Sigmoid colon (tissue), 7 donors: ENCODE data around the gene WASF2. TPM values are rescaled to one million over a fixed set of nuclear protein-coding genes. Genes with fewer than 3 reads are reported as not detected.
A peak's percentile ranks its signal among the peaks of the same experiment; 100 is the strongest.

ENCODE experiments used
- DNase-seq: peaks from one replicate; pipeline ENCODE4 v3.0.0-alpha.2; 2019
- H3K27ac ChIP-seq, 4 donors: fragments of 200-600 bp; sonication (generic); one replicate each; pipeline ENCODE4 v1.5.1; 2016 to 2019; ENCODE audit warnings: mild to moderate bottlenecking in 1 of 4
- H3K27me3 ChIP-seq, 3 donors: fragments of 200-600 bp; sonication (generic); one replicate each; pipeline ENCODE4 v1.5.1; 2019; ENCODE audit warnings: mild to moderate bottlenecking in 1 of 3
- H3K36me3 ChIP-seq, 4 donors: fragments of 200-600 bp; sonication (generic); one replicate each; pipeline ENCODE4 v1.5.1; 2016 to 2019
- H3K4me1 ChIP-seq, 4 donors: fragments of 200-600 bp; sonication (generic); one replicate each; pipeline ENCODE4 v1.5.1; 2017 to 2019
- H3K4me3 ChIP-seq, 4 donors: fragments of 200-600 bp; sonication (generic); one replicate each; pipeline ENCODE4 v1.5.1; 2017 to 2019; ENCODE audit warnings: mild to moderate bottlenecking in 2 of 4, moderate library complexity in 1 of 4
- H3K9me3 ChIP-seq, 4 donors: fragments of 200-600 bp in 3 of 4; sonication (generic) in 3 of 4; one replicate each; pipeline versions ENCODE4 v1.5.1 to v1.6.1; 2013 to 2019
- EP300 ChIP-seq, 4 donors: sonication (generic); formaldehyde crosslinking; IDR thresholded peaks; one replicate each; pipeline ENCODE4 v1.6.1; 2017; ENCODE audit warnings: antibody characterized with exemption in 4 of 4
- POLR2A ChIP-seq, 2 donors: fragments of 450-650 bp; IDR thresholded peaks; one replicate each; pipeline ENCODE4 v1.6.1; 2016; ENCODE audit warnings: antibody characterized with exemption in 2 of 2, mild to moderate bottlenecking in 2 of 2, moderate library complexity in 2 of 2
- POLR2AphosphoS5 ChIP-seq, 4 donors: sonication (generic); formaldehyde crosslinking; IDR thresholded peaks; one replicate each; pipeline ENCODE4 v1.6.1; 2017; ENCODE audit warnings: antibody characterized with exemption in 4 of 4
- WGBS, 2 donors: extraction: QIAGEN DNeasy Blood & Tissue Kit; methylation state at CpG; one replicate each; pipeline ENCODE4 v1.1.7; 2013; 5-methylcytosine and 5-hydroxymethylcytosine counted together
- intact Hi-C: fragments of 100-400 bp; cut with DNase I; formaldehyde crosslinking; loops from one replicate; pipeline ENCODE4 v1.15.1; 2023
- polyA plus RNA-seq, 3 donors: library from polyadenylated mRNA; stranded (reverse); fragments of 200-250 nt; gene quantifications; one replicate each; pipeline ENCODE4 v1.2.3, GENCODE V29; 2013
- total RNA-seq, 4 donors: library from RNA; depleted of rRNA; stranded (reverse); fragments of >200 nt; gene quantifications; one replicate each; pipeline ENCODE4 v1.1.0, GENCODE V29; 2016
- TF ChIP-seq, protein P1 (sequence below), 4 experiments: fragments of 450-650 bp in 3 of 4; fragments of 200-600 bp in 1 of 4; IDR thresholded peaks; one replicate each; pipeline ENCODE4 v1.5.1; 2016 to 2019; ENCODE audit warnings: antibody characterized with exemption in 4 of 4, mild to moderate bottlenecking in 3 of 4, moderate library complexity in 2 of 4
- donor health status: healthy with polysubstance abuse.
- donor health status: Bipolar disorder and iron deficiency.
- donor health status: healthy.

WASF2 gene
- total and polyA plus RNA-seq, 7 donors, result 30.0 to 69.6 (median 56.9) TPM

DNA sequence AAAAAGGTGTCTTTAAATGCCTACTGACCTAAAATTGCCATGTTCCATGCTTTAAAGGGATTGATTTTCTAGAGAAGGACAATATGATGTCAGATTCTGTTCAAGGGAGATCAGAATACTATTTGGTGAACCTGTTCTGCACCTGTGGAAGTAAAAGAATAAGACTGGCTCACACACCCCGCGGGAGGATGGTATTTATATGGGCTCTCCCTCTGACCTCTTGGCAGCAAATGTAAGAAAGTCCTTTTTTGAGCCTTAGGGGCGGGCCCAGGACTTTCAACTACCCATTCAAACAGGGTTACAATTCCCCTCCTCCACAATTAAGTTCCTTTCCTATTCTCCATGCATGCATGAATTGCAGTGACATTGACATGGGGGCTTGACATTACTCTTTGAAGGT, 42.1 kb downstream of the WASF2 start:
- no peaks in the 10 kb centered on the region for H3K9me3 ChIP-seq
- 27 to 64% methylated on average over 3 of the region's 3 CpGs for WGBS, 2 donors
- no peak overlapping the region for H3K4me3 ChIP-seq
- no peaks in the 10 kb centered on the region for H3K36me3 ChIP-seq
- no peak for TF ChIP-seq POLR2A (IDR thresholded peaks at IDR 0.05)
- no peak for TF ChIP-seq EP300 (IDR thresholded peaks at IDR 0.05)
- TF ChIP-seq, protein P1, sequence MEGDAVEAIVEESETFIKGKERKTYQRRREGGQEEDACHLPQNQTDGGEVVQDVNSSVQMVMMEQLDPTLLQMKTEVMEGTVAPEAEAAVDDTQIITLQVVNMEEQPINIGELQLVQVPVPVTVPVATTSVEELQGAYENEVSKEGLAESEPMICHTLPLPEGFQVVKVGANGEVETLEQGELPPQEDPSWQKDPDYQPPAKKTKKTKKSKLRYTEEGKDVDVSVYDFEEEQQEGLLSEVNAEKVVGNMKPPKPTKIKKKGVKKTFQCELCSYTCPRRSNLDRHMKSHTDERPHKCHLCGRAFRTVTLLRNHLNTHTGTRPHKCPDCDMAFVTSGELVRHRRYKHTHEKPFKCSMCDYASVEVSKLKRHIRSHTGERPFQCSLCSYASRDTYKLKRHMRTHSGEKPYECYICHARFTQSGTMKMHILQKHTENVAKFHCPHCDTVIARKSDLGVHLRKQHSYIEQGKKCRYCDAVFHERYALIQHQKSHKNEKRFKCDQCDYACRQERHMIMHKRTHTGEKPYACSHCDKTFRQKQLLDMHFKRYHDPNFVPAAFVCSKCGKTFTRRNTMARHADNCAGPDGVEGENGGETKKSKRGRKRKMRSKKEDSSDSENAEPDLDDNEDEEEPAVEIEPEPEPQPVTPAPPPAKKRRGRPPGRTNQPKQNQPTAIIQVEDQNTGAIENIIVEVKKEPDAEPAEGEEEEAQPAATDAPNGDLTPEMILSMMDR (IDR thresholded peaks at IDR 0.05), result no peak
- no peak for TF ChIP-seq POLR2AphosphoS5 (IDR thresholded peaks at IDR 0.05)
- intact Hi-C loops, result no loop called here
- peak overlapping the region in 2 of 4 donors; percentile 3 to 6 for H3K27ac ChIP-seq
- no peak for DNase-seq
- H3K27me3 ChIP-seq, result no peaks in the 10 kb centered on the region
- H3K4me1 ChIP-seq, result peaks cover 0 to 54% (median 47%) of the 10 kb centered on the region in 4 donors

DNA sequence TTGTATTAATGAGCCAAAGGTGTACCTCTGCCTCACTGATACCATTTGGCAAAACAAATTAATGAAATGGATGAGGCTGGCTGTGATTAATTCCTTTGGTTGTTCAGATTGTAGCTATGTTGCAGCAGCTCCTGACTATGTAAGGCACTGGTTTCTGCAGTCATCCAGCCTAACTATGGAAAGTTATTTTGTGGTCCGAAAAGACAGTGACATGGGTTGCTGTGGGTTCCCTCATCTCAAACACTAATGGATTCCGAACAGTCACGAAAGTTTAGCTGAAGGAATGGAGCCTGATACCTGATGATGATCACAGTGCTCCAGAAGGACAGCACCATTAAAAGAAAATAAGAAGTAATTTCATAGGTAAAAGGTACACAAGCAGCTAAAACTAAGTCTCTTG, 42.6 kb downstream of the WASF2 start:
- H3K4me3 ChIP-seq, result no peak overlapping the region
- H3K27ac ChIP-seq, result peak overlapping the region in 2 of 4 donors; percentile 3 to 6
- H3K9me3 ChIP-seq, result no peaks in the 10 kb centered on the region
- 94 to 95% methylated on average over 3 of the region's 3 CpGs for WGBS, 2 donors
- no peaks in the 10 kb centered on the region for H3K27me3 ChIP-seq
- H3K4me1 ChIP-seq, result peaks cover 0 to 54% (median 47%) of the 10 kb centered on the region in 4 donors
- TF ChIP-seq POLR2AphosphoS5 (IDR thresholded peaks at IDR 0.05) (no peak), POLR2A (IDR thresholded peaks at IDR 0.05) (no peak), EP300 (IDR thresholded peaks at IDR 0.05) (no peak)
- intact Hi-C loops, result no loop called here
- no peak for DNase-seq
- no peaks in the 10 kb centered on the region for H3K36me3 ChIP-seq

DNA sequence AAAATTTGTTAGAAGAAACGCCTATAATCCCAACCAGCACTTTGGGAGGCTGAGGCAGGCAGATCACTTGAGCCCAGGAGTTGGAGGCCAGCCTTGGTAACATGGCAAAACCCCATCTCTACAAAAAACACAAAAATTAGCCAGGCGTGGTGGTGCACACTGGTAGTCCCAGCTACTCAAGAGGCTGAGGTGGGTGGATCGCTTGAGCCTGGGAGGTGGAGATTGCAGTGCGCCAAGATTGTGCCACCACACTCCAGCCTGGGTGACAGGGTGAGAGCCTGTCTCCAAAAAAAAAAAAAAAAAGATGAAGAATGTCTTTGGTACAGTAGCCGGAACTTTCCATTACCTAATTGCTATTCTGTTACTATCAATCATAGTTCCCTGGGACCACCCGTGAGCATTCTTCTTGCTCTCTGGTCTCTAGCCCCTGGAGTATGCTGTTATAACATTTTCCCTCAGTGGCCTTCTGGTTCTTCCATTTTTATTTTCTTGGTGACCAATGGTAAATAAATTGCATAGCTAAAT, 43.4 kb downstream of the WASF2 start:
- intact Hi-C loops, result no loop called here
- no peak for DNase-seq
- H3K4me3 ChIP-seq, result no peak overlapping the region
- TF ChIP-seq EP300 (IDR thresholded peaks at IDR 0.05) (no peak), POLR2AphosphoS5 (IDR thresholded peaks at IDR 0.05) (no peak), POLR2A (IDR thresholded peaks at IDR 0.05) (no peak)
- TF ChIP-seq, protein P1 (IDR thresholded peaks at IDR 0.05), result no peak
- no peaks in the 10 kb centered on the region for H3K36me3 ChIP-seq
- H3K27me3 ChIP-seq, result no peaks in the 10 kb centered on the region
- peak overlapping the region in 2 of 4 donors; percentile 3 to 33 for H3K27ac ChIP-seq
- WGBS, 2 donors, result 94% methylated on average over 6 of the region's 6 CpGs
- H3K9me3 ChIP-seq, result no peaks in the 10 kb centered on the region
- H3K4me1 ChIP-seq, result peaks cover 0 to 50% (median 42%) of the 10 kb centered on the region in 4 donors

DNA sequence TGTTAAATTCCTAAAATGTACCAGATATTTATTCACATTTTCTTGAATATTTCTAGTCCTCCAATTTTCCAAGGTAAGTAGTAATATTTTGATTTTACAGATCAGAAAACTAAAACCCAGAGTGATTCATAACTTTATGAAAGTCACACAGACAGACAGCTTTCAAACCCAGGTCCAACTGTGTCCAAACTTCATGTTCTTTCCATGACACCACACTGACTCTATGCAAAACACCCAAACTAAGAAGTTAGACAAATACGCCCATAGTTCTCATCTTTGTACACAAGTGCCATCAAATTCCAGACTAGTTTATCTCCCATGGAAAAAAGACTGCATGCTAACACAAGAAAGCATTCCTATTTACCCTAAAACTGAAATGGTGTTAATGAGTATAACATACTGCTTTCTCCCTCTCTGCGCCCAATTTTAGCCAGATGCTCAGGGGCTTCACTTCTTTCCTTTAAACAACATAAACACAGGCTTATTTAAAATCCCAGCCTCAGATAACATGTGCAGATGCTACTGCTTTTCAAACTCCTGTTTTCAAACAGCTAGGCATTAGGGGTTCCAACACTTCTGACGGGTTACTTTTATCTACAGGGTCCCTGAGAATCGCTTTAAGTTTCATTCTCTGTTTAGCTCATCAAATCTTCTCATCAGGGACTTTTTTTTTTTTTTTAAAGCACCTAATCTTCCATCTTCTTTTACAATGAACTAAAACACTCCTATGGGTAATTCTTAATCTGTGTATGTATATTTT, 44.6 kb downstream of the WASF2 start:
- Histone ChIP-seq H3K36me3 (peaks cover 0 to 6% (median 0%) of the 10 kb centered on the region in 4 donors), H3K27ac (peak overlapping the region in 2 of 4 donors; percentile 28 to 35), H3K9me3 (no peaks in the 10 kb centered on the region), H3K4me3 (no peak overlapping the region), H3K27me3 (no peaks in the 10 kb centered on the region), H3K4me1 (peaks cover 0 to 45% (median 36%) of the 10 kb centered on the region in 4 donors)
- intact Hi-C loops, result no loop called here
- WGBS, 2 donors, result 65 to 85% methylated on average over 4 of the region's 4 CpGs
- no peak for DNase-seq
- TF ChIP-seq, protein P1 (IDR thresholded peaks at IDR 0.05), result no peak
- no peak for TF ChIP-seq POLR2AphosphoS5 (IDR thresholded peaks at IDR 0.05)
- no peak for TF ChIP-seq POLR2A (IDR thresholded peaks at IDR 0.05)
- no peak for TF ChIP-seq EP300 (IDR thresholded peaks at IDR 0.05)

DNA sequence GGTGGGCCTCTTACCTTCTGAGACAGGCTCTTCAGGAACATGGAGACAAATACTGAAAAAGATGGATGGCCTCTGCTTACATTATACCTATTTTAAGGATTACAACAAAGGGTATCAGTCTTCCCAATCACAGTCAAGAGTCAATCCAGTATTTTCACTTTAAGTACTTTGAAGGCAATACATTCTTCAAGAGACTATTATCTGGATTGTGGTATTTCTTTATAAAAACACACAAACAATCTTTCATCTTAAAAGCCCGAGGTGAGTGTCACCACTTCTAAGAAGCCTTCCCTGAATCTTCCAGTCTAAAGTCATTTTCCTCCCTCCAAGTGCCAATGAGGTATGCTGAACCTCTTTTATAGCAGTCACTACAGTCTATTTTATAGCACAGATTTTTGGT, 45.3 kb downstream of the WASF2 start:
- intact Hi-C loops, result no loop called here
- Histone ChIP-seq H3K4me3 (no peak overlapping the region), H3K27me3 (no peaks in the 10 kb centered on the region), H3K9me3 (no peaks in the 10 kb centered on the region), H3K36me3 (peaks cover 0 to 6% (median 0%) of the 10 kb centered on the region in 4 donors), H3K27ac (peak overlapping the region in 1 of 4 donors; percentile 35), H3K4me1 (peaks cover 0 to 46% (median 38%) of the 10 kb centered on the region in 4 donors)
- TF ChIP-seq EP300 (IDR thresholded peaks at IDR 0.05) (no peak), POLR2A (IDR thresholded peaks at IDR 0.05) (no peak), POLR2AphosphoS5 (IDR thresholded peaks at IDR 0.05) (no peak)
- TF ChIP-seq, protein P1 (IDR thresholded peaks at IDR 0.05), result no peak
- 12 to 39% methylated on average over 1 of the region's 1 CpG for WGBS, 2 donors
- no peak for DNase-seq
